HepG2 (cell line): ENCODE measurements around the gene GSC.

Experiments
- CTCF ChIP-seq: sonication (generic); formaldehyde crosslinking; IDR thresholded peaks from 2 replicates; pipeline ENCODE4 v1.5.0; 2020; ENCODE audit warnings: mild to moderate bottlenecking, missing genetic modification reagents, moderate library complexity
- ELF4 ChIP-seq: sonication (generic); formaldehyde crosslinking; IDR thresholded peaks from 2 replicates; pipeline ENCODE4 v1.5.0; 2020; ENCODE audit warnings: missing genetic modification reagents, mild to moderate bottlenecking, moderate library complexity, borderline replicate concordance
- MAX ChIP-seq: IDR thresholded peaks from 2 replicates; pipeline ENCODE4 v1.6.1; 2012; ENCODE audit warnings: inconsistent platforms
- ZNF335 ChIP-seq: sonication (generic); formaldehyde crosslinking; IDR thresholded peaks from 2 replicates; pipeline ENCODE4 v1.4.0; 2020; ENCODE audit warnings: missing genetic modification reagents

DNA sequence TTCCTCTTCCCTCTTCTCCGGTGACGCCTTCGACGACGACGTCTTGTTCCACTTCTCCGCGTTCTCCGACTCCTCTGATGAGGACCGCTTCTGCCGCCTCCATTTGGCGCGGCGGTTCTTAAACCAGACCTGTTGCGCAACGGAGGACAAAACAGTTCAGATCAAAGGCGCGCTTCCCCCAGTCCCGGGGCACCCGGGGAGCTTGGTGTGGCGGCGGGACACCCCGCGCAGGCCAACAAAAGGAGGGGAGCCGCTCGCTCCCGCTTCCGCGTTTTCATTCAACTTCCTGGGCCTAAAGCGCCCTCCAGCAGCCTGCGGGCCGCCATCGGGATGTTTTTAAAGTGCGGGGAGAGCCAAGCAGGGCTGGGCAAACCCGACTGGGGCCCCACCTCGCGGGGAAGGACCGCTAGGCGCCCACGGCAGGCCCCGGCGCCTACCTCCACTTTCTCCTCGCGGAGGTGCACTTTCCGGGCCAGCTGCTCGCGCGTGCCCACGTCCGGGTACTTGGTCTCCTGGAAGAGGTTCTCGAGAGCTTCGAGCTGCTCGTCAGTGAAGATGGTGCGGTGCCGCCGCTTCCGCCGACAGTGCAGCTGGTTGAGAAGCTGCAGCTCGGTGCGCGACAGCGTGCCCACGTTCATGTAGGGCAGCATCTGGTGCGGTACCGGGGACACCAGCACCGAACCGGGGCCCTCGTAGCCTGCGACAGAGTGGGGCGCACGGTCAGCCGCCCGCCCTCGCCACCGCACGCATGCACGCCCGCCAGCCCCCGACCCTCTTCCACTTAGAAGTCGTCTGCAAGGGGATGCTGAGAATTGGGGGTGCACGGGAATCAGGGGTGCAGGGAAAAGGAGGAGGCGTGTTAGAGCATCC, 1.2 kb downstream of the GSC start:
- TF ChIP-seq MAX = no peak
- TF ChIP-seq ZNF335 (CRISPR knock-in tag) = no peak
- no peak for TF ChIP-seq ELF4
- 0 out of 2 replicates have a peak, but pooled peaks have one; percentile 4 for TF ChIP-seq CTCF (CRISPR knock-in tag)
